PC-3 (cell line): ENCODE data around the gene CYTH3.

Source experiments
- EZH2 ChIP-seq: fragments of 300-600 bp; sonication (generic); IDR thresholded peaks from one replicate; pipeline ENCODE4 v1.6.1; 2017; ENCODE audit warnings: antibody characterized with exemption, mild to moderate bottlenecking, low read length; ENCODE audit not compliant: unreplicated experiment
- EZH2phosphoT487 ChIP-seq: fragments of 300-600 bp; sonication (generic); IDR thresholded peaks from 2 replicates; pipeline ENCODE4 v1.6.1; 2018; ENCODE audit warnings: mild to moderate bottlenecking, antibody characterized with exemption, low read length, borderline replicate concordance
- TF ChIP-seq, protein P1 (sequence below): fragments of 300-600 bp; sonication (generic); conservative IDR thresholded peaks from 2 replicates; pipeline ENCODE4 v1.5.1; 2017; ENCODE audit warnings: antibody characterized with exemption, low read depth, mild to moderate bottlenecking, low read length

DNA sequence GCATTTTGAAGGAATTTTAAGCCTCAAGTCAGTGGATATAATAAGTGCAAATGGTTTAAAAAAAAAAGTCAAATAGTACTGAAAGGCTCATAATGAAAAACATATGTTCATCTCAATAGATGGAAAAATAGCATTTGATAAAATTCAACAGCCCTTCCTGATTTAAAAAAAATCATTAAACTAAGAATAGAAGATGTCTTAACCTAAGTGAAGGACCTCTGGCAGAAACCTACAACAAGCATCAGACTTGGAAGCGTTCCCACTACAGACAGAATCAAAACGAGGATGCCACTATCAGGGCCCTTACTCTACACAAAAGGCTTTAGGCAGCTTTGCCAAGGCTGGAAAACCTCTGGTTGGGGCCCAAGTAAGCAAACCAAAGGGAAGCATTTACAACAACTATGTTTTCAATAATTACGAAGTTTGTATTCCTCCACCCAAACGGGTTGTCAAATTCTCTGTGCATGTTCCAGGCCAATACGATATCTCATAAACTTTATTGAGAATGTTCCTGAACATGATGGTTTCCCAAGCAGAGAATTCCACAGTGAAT lies 45.1 kb downstream of the CYTH3 start:
- TF ChIP-seq, protein P1, sequence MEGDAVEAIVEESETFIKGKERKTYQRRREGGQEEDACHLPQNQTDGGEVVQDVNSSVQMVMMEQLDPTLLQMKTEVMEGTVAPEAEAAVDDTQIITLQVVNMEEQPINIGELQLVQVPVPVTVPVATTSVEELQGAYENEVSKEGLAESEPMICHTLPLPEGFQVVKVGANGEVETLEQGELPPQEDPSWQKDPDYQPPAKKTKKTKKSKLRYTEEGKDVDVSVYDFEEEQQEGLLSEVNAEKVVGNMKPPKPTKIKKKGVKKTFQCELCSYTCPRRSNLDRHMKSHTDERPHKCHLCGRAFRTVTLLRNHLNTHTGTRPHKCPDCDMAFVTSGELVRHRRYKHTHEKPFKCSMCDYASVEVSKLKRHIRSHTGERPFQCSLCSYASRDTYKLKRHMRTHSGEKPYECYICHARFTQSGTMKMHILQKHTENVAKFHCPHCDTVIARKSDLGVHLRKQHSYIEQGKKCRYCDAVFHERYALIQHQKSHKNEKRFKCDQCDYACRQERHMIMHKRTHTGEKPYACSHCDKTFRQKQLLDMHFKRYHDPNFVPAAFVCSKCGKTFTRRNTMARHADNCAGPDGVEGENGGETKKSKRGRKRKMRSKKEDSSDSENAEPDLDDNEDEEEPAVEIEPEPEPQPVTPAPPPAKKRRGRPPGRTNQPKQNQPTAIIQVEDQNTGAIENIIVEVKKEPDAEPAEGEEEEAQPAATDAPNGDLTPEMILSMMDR: no peak
- no peak for TF ChIP-seq EZH2
- no peak for TF ChIP-seq EZH2phosphoT487
